Cardiac muscle cell (in vitro differentiated cells and primary cell): ENCODE results near the gene KCNJ10. TPM values are rescaled to one million over a fixed set of nuclear protein-coding genes. Genes with fewer than 3 reads are reported as not detected.

Source experiments
- DNase-seq, 2 donors: peaks; one replicate each; pipeline versions ENCODE4 v3.0.0 to v3.0.0-alpha.2; 2010 to 2017; ENCODE audit warnings: low read depth in 1 of 2, low spot score in 1 of 2
- H3K27ac ChIP-seq: fragments of 200-600 bp; sonication (generic); 2 replicates; pipeline ENCODE4 v1.5.1; 2016
- H3K27me3 ChIP-seq: fragments of 200-600 bp; sonication (generic); 2 replicates; pipeline ENCODE4 v1.6.0; 2016; ENCODE audit warnings: control low read depth
- H3K36me3 ChIP-seq: fragments of 200-600 bp; sonication (generic); 2 replicates; pipeline ENCODE4 v1.5.1; 2016; ENCODE audit warnings: control low read depth
- H3K4me1 ChIP-seq: fragments of 200-600 bp; sonication (generic); 2 replicates; pipeline ENCODE4 v1.8.1; 2017; ENCODE audit warnings: low read depth, mild to moderate bottlenecking, mixed run types
- H3K4me3 ChIP-seq: fragments of 200-600 bp; sonication (generic); 2 replicates; pipeline ENCODE4 v1.5.1; 2016; ENCODE audit warnings: mild to moderate bottlenecking
- H3K9me3 ChIP-seq: fragments of 200-600 bp; sonication (generic); 2 replicates; pipeline ENCODE4 v1.5.1; 2017; ENCODE audit warnings: low read depth, mild to moderate bottlenecking, control low read depth
- CTCF ChIP-seq: IDR thresholded peaks from 2 replicates; pipeline ENCODE4 v1.5.1; 2012; ENCODE audit warnings: low read depth, mild to moderate bottlenecking, low read length
- polyA plus RNA-seq: library from polyadenylated mRNA; unstranded; fragments of >200 nt; fragmentation: Nextera tagmentation; extraction: Ambion mirVana; gene quantifications from 2 replicates; pipeline ENCODE4 v1.2.1, GENCODE V29; 2016
- total RNA-seq: library from RNA; depleted of rRNA; stranded (reverse); fragments of >200 nt; gene quantifications from 2 replicates; pipeline ENCODE4 v1.2.3, GENCODE V29; 2016

KCNJ10 gene
- total and polyA plus RNA-seq, 2 experiments from 2014 or later: 0.35 to 0.42 TPM

DNA sequence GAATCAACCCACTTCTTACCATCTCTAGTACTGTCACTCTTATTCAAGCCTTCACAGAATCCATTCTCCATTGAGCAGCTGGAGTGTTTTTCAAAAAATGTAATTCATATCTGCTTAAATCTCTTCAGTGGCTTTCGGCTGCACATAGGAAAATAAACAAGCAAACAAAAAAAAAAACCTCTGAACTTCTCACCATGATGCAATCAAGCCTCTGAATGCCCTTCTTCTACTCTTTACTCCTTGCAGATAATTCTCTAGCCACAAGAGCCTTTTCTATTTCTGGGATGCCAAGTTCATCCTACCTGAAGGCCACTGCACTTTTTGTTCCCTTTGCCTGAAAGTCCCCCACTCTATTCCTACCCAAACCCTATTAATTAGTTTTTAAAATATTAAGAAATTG, 52.4 kb downstream of the KCNJ10 start:
- Histone ChIP-seq H3K27me3 (peaks cover 28% of the 10 kb centered on the region), H3K4me3 (no peak overlapping the region), H3K4me1 (peaks cover 4% of the 10 kb centered on the region), H3K36me3 (no peaks in the 10 kb centered on the region), H3K9me3 (no peaks in the 10 kb centered on the region), H3K27ac (no peak overlapping the region)
- no peak for TF ChIP-seq CTCF
- no peak for DNase-seq

GRCh38 chr1:160011781-160012180, 58.2 kb downstream of the KCNJ10 start:
- H3K36me3 ChIP-seq: no peaks in the 10 kb centered on the region
- no peaks in the 10 kb centered on the region for H3K9me3 ChIP-seq
- H3K27me3 ChIP-seq: peaks cover 44% of the 10 kb centered on the region
- no peak overlapping the region for H3K27ac ChIP-seq
- no peak for DNase-seq
- no peak overlapping the region for H3K4me3 ChIP-seq
- no peak for TF ChIP-seq CTCF
- no peaks in the 10 kb centered on the region for H3K4me1 ChIP-seq

- TF ChIP-seq CTCF: no peak
- Histone ChIP-seq H3K4me3 (no peak overlapping the region), H3K4me1 (no peaks in the 10 kb centered on the region)
Observed at GRCh38 chr1:160009801-160010200, 60.2 kb downstream of the KCNJ10 start.

DNA sequence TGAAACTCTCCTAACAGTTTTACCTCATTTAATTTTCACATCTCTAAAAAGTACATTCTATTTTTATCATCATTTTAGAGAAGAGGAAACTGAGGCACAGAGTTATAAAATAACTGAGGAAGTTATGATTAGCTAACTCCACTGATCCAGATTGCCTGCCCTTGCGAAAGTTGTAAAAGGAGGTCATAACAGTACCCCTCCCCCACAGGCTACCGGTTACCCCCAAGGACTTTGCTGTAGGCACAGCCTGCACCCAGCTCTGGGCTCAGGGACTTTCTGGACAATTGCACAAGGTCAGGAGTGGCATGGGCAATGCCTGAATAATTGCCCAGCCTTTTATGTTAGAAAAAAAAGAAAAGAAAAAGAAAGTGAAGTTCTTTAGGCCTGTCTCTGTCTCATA, 60.9 kb downstream of the KCNJ10 start:
- Histone ChIP-seq H3K27ac (no peak overlapping the region), H3K27me3 (peaks cover 44% of the 10 kb centered on the region), H3K4me3 (no peak overlapping the region), H3K4me1 (no peaks in the 10 kb centered on the region), H3K9me3 (no peaks in the 10 kb centered on the region), H3K36me3 (no peaks in the 10 kb centered on the region)
- DNase-seq: no peak
- TF ChIP-seq CTCF: no peak

More at GRCh38 chr1:160009801-160010200, 60.2 kb downstream of the KCNJ10 start:
- Histone ChIP-seq H3K36me3 (no peaks in the 10 kb centered on the region), H3K9me3 (no peaks in the 10 kb centered on the region), H3K27me3 (peaks cover 44% of the 10 kb centered on the region), H3K27ac (no peak overlapping the region)
- no peak for DNase-seq

DNA sequence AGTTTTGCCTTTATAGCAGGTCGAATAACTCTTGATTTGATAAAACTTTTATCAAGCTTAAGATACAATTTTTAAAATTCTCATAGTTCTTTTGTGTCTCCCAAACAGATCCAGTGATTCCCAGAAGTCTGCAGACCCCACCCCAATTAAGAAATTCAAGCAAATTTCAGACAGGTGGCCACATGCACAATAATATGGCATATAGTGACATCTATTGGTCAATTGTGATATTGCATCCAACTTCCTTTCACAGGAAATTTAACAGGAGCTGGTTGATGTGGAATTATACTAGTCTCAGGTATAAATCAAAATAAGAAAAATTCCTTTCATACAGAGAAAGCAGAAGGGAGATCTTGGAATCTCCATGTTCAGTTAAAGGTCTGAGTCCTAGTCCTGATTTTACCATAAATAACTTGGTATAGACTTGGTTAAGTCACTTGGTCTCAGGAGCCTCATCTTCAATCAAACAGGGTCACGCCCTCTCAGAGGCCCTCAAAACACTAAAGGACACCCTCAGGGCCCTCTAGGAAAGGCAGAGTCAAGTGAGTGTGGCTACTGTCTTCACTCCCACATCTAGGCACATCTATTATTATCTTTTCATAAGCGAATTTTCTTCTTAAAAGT, 62.3 kb downstream of the KCNJ10 start:
- peak; percentile 49 to 62 for DNase-seq
- H3K27me3 ChIP-seq: peaks cover 37% of the 10 kb centered on the region

More for the DNA sequence above, 62.3 kb downstream of the KCNJ10 start:
- Histone ChIP-seq H3K27ac (no peak overlapping the region), H3K36me3 (no peaks in the 10 kb centered on the region), H3K4me3 (no peak overlapping the region), H3K4me1 (no peaks in the 10 kb centered on the region), H3K9me3 (no peaks in the 10 kb centered on the region)
- peak; percentile 61 for TF ChIP-seq CTCF
